Transverse colon (tissue), 4 donors: ENCODE results near the gene MVD. TPM values are rescaled to one million over a fixed set of nuclear protein-coding genes. Genes with fewer than 3 reads are reported as not detected.

Experiments used
- DNase-seq: peaks from one replicate; pipeline ENCODE4 v3.0.0-alpha.2; 2019
- H3K27ac ChIP-seq, 4 donors: fragments of 200-600 bp; sonication (generic); 2 replicates each; pipeline ENCODE4 v1.5.1; 2016 to 2018; ENCODE audit warnings: inconsistent platforms in 4 of 4
- H3K27me3 ChIP-seq: fragments of 200-600 bp; sonication (generic); 2 replicates; pipeline ENCODE4 v1.5.1; 2017; ENCODE audit warnings: inconsistent platforms
- H3K36me3 ChIP-seq, 4 donors: fragments of 200-600 bp; sonication (generic); 2 replicates each; pipeline ENCODE4 v1.5.1; 2017 to 2019; ENCODE audit warnings: inconsistent platforms in 4 of 4
- H3K4me1 ChIP-seq, 4 donors: fragments of 200-600 bp; sonication (generic); 2 replicates each; pipeline ENCODE4 v1.5.1; 2017 to 2020; ENCODE audit warnings: inconsistent platforms in 4 of 4
- H3K4me3 ChIP-seq, 4 donors: fragments of 200-600 bp; sonication (generic); 1 replicate in 1 of 4; 2 replicates in 3 of 4; pipeline versions ENCODE4 v1.5.1 to v1.6.1; 2017 to 2019; ENCODE audit warnings: inconsistent platforms in 4 of 4
- H3K9me3 ChIP-seq, 2 donors: fragments of 200-600 bp; sonication (generic); 2 replicates each; pipeline ENCODE4 v1.5.1; 2017 to 2019; ENCODE audit warnings: inconsistent platforms in 2 of 2
- EP300 ChIP-seq: sonication (generic); formaldehyde crosslinking; IDR thresholded peaks from one replicate; pipeline ENCODE4 v1.6.1; 2017; ENCODE audit warnings: antibody characterized with exemption, low read depth
- POLR2A ChIP-seq: fragments of 450-650 bp; IDR thresholded peaks from one replicate; pipeline ENCODE4 v1.6.1; 2016; ENCODE audit warnings: antibody characterized with exemption, mild to moderate bottlenecking, moderate library complexity
- POLR2AphosphoS5 ChIP-seq, 3 donors: sonication (generic); formaldehyde crosslinking; IDR thresholded peaks; one replicate each; pipeline ENCODE4 v1.6.1; 2016; ENCODE audit warnings: antibody characterized with exemption in 3 of 3
- WGBS, 2 donors: methylation state at CpG; one replicate each; pipeline ENCODE4 v1.1.5; 2018; ENCODE audit warnings: low coverage in 1 of 2; 5-methylcytosine and 5-hydroxymethylcytosine counted together
- in situ Hi-C, 4 donors: fragments of 200-750 bp; cut with MboI; loops; one replicate each; pipeline versions ENCODE4 v1.15.0 to v1.15.1; 2017; ENCODE audit warnings: low sequenced_read_pairs in 3 of 4, low pct_ligation_motif_present in 1 of 4, low pct_unique_long_range_greater_than_20kb in 1 of 4
- intact Hi-C: fragments of 100-400 bp; cut with DNase I; formaldehyde crosslinking; loops from one replicate; pipeline ENCODE4 v1.15.1; 2023; ENCODE audit warnings: low total_unique reads
- total RNA-seq, 4 donors: library from RNA; depleted of rRNA; stranded (reverse); fragments of >200 nt; gene quantifications; one replicate each; pipeline ENCODE4 v1.1.0, GENCODE V29; 2016
- TF ChIP-seq, protein P1 (sequence below), 5 experiments: fragments of 200-600 bp in 3 of 5; fragments of 450-650 bp in 2 of 5; sonication (generic) in 3 of 5; IDR thresholded peaks; 1 replicate in 2 of 5; 2 replicates in 3 of 5; pipeline ENCODE4 v1.5.1; 2016 to 2017; ENCODE audit warnings: antibody characterized with exemption in 5 of 5, inconsistent platforms in 3 of 5, mild to moderate bottlenecking in 2 of 5, moderate library complexity in 1 of 5

MVD gene
- total RNA-seq, 4 donors from 2014 or later, result 20.5 to 75.6 (median 47.3) TPM

DNA sequence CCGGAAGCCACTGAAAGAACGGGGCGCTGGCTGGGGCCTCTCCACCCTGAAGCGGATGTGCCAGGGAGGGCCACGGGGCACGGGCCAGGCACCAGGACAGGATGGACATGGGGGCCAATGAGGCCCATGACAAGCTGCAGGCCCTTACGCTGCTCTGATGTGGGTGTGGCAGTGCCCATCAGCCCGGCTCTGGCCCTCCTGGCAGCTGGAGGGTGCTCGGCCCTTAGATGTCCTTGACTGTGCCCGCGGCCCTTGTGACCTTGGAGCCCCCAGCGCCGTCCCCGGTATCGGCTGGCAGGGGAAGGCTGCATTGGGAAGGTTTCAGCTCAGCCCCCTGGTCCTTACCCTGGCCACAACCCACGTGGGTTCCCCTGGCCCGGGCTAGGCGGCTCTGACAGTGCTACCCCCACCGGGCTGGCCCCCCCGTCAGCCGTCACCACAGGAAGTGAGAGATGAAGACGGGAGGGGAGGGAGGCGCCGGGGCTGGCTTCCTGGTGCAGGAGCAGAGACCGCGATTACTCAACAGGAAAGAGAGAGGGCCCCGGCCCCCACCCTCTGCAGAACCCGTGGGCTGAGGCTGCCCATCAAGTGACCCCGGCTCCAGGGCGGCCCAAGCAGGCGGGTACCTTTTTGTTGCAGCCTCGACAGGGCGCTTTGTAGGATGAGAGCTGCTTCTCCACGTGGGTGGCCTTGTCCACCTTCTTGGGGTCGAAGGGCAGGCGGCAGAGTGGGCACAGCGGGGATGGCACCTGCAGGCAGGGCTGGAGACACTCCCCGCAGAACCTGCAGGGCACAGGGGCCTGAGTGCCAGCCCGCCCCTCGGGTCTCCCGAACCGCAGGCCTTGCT lies 38.0 kb upstream of the MVD start:
- intact Hi-C loops, result no loop called here
- Histone ChIP-seq H3K27me3 (no peaks in the 10 kb centered on the region), H3K36me3 (peaks cover 0 to 4% (median 0%) of the 10 kb centered on the region in 4 donors), H3K4me1 (peaks cover 10 to 34% (median 22%) of the 10 kb centered on the region in 4 donors), H3K27ac (peak overlapping the region; percentile 85 to 88 (median 86)), H3K4me3 (peak overlapping the region in 1 of 4 donors; percentile 24), H3K9me3 (no peaks in the 10 kb centered on the region)
- TF ChIP-seq POLR2AphosphoS5 (IDR thresholded peaks at IDR 0.05), result no peak
- no peak for TF ChIP-seq POLR2A
- DNase-seq, result peak; percentile 93
- 60% methylated on average over 28 of the region's 42 CpGs; no CpG with 5 or more reads in 1 of the 2 donors for WGBS, 2 donors
- in situ Hi-C loops, result no loop called here

DNA sequence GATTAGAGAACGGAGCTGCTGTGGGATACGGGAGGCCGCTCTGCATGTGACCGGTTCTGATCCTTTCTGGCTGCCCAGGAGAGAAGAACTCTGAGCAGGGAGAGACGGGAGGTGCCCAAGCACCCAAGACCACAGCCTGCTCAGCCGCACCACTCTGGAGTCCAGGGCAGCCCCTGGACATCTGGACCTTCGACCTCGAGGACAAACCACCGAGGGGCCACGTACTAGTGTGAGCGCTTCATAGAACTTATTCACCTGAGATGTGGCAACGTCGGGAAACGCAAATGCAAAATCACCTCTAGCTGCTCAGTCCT lies 37.4 kb upstream of the MVD start:
- in situ Hi-C loops, result no loop called here
- WGBS, 2 donors, result 76% methylated on average over 14 of the region's 14 CpGs; no CpG with 5 or more reads in 1 of the 2 donors
- no peak for DNase-seq

DNA sequence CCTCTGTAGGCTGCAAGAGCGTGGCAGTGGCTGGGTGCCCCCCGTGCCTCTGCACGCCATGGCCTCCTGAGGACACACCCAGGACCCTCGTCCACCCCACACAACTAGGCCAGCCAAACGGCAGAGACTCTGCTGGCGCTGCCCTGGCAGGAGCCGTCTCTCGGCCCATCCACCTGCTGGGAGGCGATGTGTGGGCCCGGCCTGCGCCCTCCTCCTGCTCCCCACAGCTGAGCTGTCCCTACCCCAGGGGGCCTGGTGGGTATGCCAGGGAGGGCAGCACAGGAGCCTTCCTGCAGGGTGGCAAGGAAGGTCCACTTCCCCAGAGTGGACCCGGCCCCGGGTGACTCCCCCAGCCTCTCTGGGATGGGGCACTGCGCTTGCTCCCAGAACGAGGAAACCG lies 36.3 kb upstream of the MVD start:
- WGBS, 2 donors, result 91% methylated on average over 16 of the region's 16 CpGs; no CpG with 5 or more reads in 1 of the 2 donors
- peaks cover 0 to 4% (median 0%) of the 10 kb centered on the region in 4 donors for H3K36me3 ChIP-seq

More for the DNA sequence above, 37.4 kb upstream of the MVD start:
- intact Hi-C loops, result no loop called here
- peaks cover 0 to 4% (median 0%) of the 10 kb centered on the region in 4 donors for H3K36me3 ChIP-seq
- H3K27ac ChIP-seq, result peak overlapping the region; percentile 85 to 88 (median 86)
- no peak for TF ChIP-seq POLR2A
- no peak for TF ChIP-seq POLR2AphosphoS5 (IDR thresholded peaks at IDR 0.05)
- TF ChIP-seq, protein P1, sequence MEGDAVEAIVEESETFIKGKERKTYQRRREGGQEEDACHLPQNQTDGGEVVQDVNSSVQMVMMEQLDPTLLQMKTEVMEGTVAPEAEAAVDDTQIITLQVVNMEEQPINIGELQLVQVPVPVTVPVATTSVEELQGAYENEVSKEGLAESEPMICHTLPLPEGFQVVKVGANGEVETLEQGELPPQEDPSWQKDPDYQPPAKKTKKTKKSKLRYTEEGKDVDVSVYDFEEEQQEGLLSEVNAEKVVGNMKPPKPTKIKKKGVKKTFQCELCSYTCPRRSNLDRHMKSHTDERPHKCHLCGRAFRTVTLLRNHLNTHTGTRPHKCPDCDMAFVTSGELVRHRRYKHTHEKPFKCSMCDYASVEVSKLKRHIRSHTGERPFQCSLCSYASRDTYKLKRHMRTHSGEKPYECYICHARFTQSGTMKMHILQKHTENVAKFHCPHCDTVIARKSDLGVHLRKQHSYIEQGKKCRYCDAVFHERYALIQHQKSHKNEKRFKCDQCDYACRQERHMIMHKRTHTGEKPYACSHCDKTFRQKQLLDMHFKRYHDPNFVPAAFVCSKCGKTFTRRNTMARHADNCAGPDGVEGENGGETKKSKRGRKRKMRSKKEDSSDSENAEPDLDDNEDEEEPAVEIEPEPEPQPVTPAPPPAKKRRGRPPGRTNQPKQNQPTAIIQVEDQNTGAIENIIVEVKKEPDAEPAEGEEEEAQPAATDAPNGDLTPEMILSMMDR (IDR thresholded peaks at IDR 0.05), result no peak
- TF ChIP-seq EP300, result no peak
- no peak overlapping the region for H3K4me3 ChIP-seq
- no peaks in the 10 kb centered on the region for H3K9me3 ChIP-seq
- H3K4me1 ChIP-seq, result peaks cover 6 to 30% (median 18%) of the 10 kb centered on the region in 4 donors
- H3K27me3 ChIP-seq, result no peaks in the 10 kb centered on the region

DNA sequence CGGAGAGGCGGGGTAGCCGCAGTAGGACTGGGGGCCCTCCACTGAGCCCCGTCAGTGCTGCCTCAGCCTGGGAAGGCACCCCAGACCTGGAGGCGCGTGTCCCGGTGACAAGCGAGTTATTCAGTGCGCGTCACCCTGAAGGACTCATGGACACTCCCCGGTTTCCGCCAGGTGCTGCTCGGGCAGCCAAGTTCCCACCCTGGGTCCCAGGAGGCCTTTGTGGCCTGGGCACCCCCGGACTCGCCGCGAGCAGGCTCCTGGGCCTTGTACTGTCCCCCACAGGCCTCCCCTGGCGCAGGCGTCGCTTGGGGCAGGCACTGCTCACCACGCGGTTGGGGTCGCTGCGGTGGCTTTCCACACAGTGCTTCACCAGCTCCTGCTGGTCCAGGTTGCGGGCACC lies 35.8 kb upstream of the MVD start:
- H3K27me3 ChIP-seq, result no peaks in the 10 kb centered on the region
- H3K4me1 ChIP-seq, result peaks cover 0 to 18% (median 8%) of the 10 kb centered on the region in 4 donors
- 98% methylated on average over 18 of the region's 25 CpGs; no CpG with 5 or more reads in 1 of the 2 donors for WGBS, 2 donors
- no peak overlapping the region for H3K27ac ChIP-seq
- TF ChIP-seq, protein P1 (IDR thresholded peaks at IDR 0.05), result no peak
- TF ChIP-seq POLR2A (no peak), EP300 (no peak), POLR2AphosphoS5 (IDR thresholded peaks at IDR 0.05) (no peak)
- peaks cover 0 to 4% (median 0%) of the 10 kb centered on the region in 4 donors for H3K36me3 ChIP-seq
- no peak for DNase-seq
- H3K4me3 ChIP-seq, result no peak overlapping the region
- intact Hi-C loops (no loop called here), in situ Hi-C loops (no loop called here)
- H3K9me3 ChIP-seq, result no peaks in the 10 kb centered on the region

More for the DNA sequence above, 36.3 kb upstream of the MVD start:
- Histone ChIP-seq H3K27me3 (no peaks in the 10 kb centered on the region), H3K9me3 (no peaks in the 10 kb centered on the region), H3K4me1 (peaks cover 0 to 19% (median 9%) of the 10 kb centered on the region in 4 donors), H3K27ac (peak overlapping the region in 1 of 4 donors; percentile 85), H3K4me3 (no peak overlapping the region)
- in situ Hi-C loops (no loop called here), intact Hi-C loops (no loop called here)
- TF ChIP-seq, protein P1 (IDR thresholded peaks at IDR 0.05), result no peak
- no peak for TF ChIP-seq EP300
- TF ChIP-seq POLR2A, result no peak
- no peak for TF ChIP-seq POLR2AphosphoS5 (IDR thresholded peaks at IDR 0.05)
- DNase-seq, result no peak
